DND-41 (cell line): ENCODE results near the gene SDR9C7.
"Not testable (repeated sequence)": the region's sequence is repeated elsewhere in the genome, so short reads cannot be mapped to it uniquely, and the experiment has no call there.

Experiments used
- ATAC-seq: fragments of 200-7000 bp; cut with Tn5 transposase; 3 replicates; pipeline ENCODE4 v1.9.1; 2021; ENCODE audit warnings: low read depth; ENCODE audit not compliant: insufficient read depth
- DNase-seq: peaks from one replicate; pipeline ENCODE4 v3.0.0-alpha.2; 2020
- H2AFZ ChIP-seq: 2 replicates; pipeline ENCODE4 v1.6.0; 2012; ENCODE audit warnings: low read depth, low read length
- H3K27ac ChIP-seq: 2 replicates; pipeline ENCODE4 v1.5.1; 2012; ENCODE audit warnings: low read length, inconsistent platforms
- H3K27me3 ChIP-seq: fragments of 200-600 bp; sonication (generic); 2 replicates; pipeline ENCODE4 v1.6.0; 2012; ENCODE audit warnings: low read length, mild to moderate bottlenecking, inconsistent platforms; ENCODE audit not compliant: insufficient read depth, poor library complexity
- H3K36me3 ChIP-seq: 2 replicates; pipeline ENCODE4 v1.5.1; 2012; ENCODE audit warnings: low read length, inconsistent platforms; ENCODE audit not compliant: insufficient read depth
- H3K4me1 ChIP-seq: 2 replicates; pipeline ENCODE4 v1.5.1; 2012; ENCODE audit warnings: mild to moderate bottlenecking, low read length; ENCODE audit not compliant: insufficient read depth
- H3K4me2 ChIP-seq: 2 replicates; pipeline ENCODE4 v1.6.0; 2012; ENCODE audit warnings: mild to moderate bottlenecking, moderate library complexity, low read length, inconsistent platforms; ENCODE audit not compliant: insufficient read depth
- H3K4me3 ChIP-seq, 2 experiments: fragments of 200-600 bp in 1 of 2; shearing (Covaris generic) in 1 of 2; 2 replicates each; pipeline ENCODE4 v1.5.1; 2012 to 2016; ENCODE audit warnings: inconsistent platforms in 2 of 2, low read length in 2 of 2, mild to moderate bottlenecking in 2 of 2, low read depth in 1 of 2, moderate library complexity in 1 of 2
- H3K79me2 ChIP-seq: 2 replicates; pipeline ENCODE4 v1.6.0; 2012; ENCODE audit warnings: low read length, inconsistent platforms; ENCODE audit not compliant: insufficient read depth
- H3K9ac ChIP-seq: 2 replicates; pipeline ENCODE4 v1.6.0; 2012; ENCODE audit warnings: low read depth, mild to moderate bottlenecking, inconsistent platforms, low read length, moderate library complexity
- H3K9me3 ChIP-seq: 2 replicates; pipeline ENCODE4 v1.5.1; 2012; ENCODE audit warnings: low read length, moderate library complexity, mild to moderate bottlenecking, inconsistent platforms; ENCODE audit not compliant: insufficient read depth, severe bottlenecking
- H4K20me1 ChIP-seq: 2 replicates; pipeline ENCODE4 v1.6.0; 2012; ENCODE audit warnings: low read length; ENCODE audit not compliant: insufficient read depth
- EZH2 ChIP-seq: IDR thresholded peaks from 3 replicates; pipeline ENCODE4 v1.6.1; 2012; ENCODE audit warnings: borderline replicate concordance, low read depth, mild to moderate bottlenecking, moderate library complexity, low read length, inconsistent platforms; ENCODE audit not compliant: severe bottlenecking
- TF ChIP-seq, protein P1 (sequence below): IDR thresholded peaks from 2 replicates; pipeline ENCODE4 v1.5.1; 2012; ENCODE audit warnings: borderline replicate concordance, low read length, moderate library complexity, mild to moderate bottlenecking; ENCODE audit not compliant: poor library complexity, severe bottlenecking; ENCODE audit errors: extremely low read depth

SDR9C7 gene

DNA sequence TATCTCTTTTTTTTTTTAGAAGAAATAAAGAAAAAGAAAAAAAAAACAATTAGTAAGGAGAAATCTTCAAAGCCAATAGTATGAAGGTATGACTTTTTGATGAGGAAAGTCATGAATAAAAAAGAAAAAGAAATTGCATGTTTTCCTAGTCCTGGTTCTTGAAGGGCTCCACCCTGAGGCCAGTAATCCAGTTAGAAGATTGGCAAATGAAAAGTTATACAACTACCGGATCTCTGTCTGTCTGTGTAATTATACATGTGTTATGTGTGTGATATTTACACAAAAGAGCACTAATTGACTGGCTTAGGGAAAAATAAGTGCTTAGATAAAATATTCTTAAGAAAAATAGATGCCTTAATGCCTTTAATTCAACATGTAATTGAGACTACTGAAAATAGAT, 28.4 kb downstream of the SDR9C7 start:
- no peak overlapping the region for H3K4me2 ChIP-seq
- H3K79me2 ChIP-seq = no peaks in the 10 kb centered on the region
- no peak overlapping the region for H3K9ac ChIP-seq
- H3K4me3 ChIP-seq = no peak overlapping the region
- no peaks in the 10 kb centered on the region for H3K27me3 ChIP-seq
- no peak overlapping the region for H3K27ac ChIP-seq
- H3K36me3 ChIP-seq = no peaks in the 10 kb centered on the region
- no peak overlapping the region for H2AFZ ChIP-seq
- H3K9me3 ChIP-seq = peaks cover 36% of the 10 kb centered on the region
- TF ChIP-seq, protein P1, sequence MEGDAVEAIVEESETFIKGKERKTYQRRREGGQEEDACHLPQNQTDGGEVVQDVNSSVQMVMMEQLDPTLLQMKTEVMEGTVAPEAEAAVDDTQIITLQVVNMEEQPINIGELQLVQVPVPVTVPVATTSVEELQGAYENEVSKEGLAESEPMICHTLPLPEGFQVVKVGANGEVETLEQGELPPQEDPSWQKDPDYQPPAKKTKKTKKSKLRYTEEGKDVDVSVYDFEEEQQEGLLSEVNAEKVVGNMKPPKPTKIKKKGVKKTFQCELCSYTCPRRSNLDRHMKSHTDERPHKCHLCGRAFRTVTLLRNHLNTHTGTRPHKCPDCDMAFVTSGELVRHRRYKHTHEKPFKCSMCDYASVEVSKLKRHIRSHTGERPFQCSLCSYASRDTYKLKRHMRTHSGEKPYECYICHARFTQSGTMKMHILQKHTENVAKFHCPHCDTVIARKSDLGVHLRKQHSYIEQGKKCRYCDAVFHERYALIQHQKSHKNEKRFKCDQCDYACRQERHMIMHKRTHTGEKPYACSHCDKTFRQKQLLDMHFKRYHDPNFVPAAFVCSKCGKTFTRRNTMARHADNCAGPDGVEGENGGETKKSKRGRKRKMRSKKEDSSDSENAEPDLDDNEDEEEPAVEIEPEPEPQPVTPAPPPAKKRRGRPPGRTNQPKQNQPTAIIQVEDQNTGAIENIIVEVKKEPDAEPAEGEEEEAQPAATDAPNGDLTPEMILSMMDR = no peak
- no peak for TF ChIP-seq EZH2
- DNase-seq (no peak), ATAC-seq (no peak)
- H4K20me1 ChIP-seq = no peaks in the 10 kb centered on the region
- H3K4me1 ChIP-seq = no peaks in the 10 kb centered on the region

DNA sequence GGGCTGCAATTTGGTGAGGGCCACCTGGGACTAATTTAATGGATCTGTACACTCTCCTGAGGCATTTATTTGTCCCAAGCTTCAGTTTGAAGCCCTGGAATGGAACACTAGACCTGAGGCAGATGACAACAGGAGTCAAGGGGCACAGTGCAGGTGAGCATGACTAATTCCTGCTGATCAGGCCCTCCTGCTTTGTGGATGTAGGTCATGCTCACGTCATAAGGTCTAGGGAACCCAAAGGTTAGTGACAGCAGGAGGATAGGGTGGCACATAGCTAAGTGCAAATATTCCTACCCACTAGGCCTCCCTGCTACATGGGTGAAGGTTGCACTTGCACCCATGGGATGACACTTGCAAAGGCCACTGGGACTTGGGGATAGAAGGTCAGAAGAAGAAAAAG, 30.8 kb downstream of the SDR9C7 start:
- ATAC-seq = no peak
- no peaks in the 10 kb centered on the region for H3K27me3 ChIP-seq
- H3K36me3 ChIP-seq = no peaks in the 10 kb centered on the region
- H3K9ac ChIP-seq = no peak overlapping the region
- H3K4me3 ChIP-seq = no peak overlapping the region
- no peak overlapping the region for H3K4me2 ChIP-seq
- TF ChIP-seq EZH2 = no peak
- TF ChIP-seq, protein P1 = no peak
- no peaks in the 10 kb centered on the region for H4K20me1 ChIP-seq
- no peak for DNase-seq
- no peaks in the 10 kb centered on the region for H3K4me1 ChIP-seq
- H3K9me3 ChIP-seq = peaks cover 32% of the 10 kb centered on the region
- no peak overlapping the region for H3K27ac ChIP-seq
- no peaks in the 10 kb centered on the region for H3K79me2 ChIP-seq
- no peak overlapping the region for H2AFZ ChIP-seq

DNA sequence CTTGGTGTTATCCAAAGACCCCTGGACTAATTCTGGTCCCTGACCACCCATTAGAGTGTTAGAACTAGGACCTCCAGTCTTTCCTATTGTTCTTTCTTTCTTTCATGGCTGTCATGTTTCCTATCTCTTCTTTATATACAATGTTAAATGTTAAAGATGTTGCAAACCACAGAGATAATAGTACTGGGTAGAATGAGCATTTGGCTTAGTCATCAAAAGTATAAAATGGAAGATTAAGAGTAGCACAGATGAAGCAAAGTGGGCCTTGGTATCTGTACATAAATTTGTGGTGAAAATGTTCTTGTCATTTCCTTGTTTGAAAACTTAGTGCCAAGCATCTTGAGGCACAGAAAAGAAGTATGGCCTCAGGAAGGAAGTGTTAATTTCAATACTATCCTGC, 32.9 kb downstream of the SDR9C7 start:
- not testable (repeated sequence) for H2AFZ ChIP-seq, H3K27ac ChIP-seq, H3K79me2 ChIP-seq, H3K4me2 ChIP-seq, ATAC-seq, H3K36me3 ChIP-seq, H3K4me3 ChIP-seq, H3K4me1 ChIP-seq, H4K20me1 ChIP-seq, DNase-seq, H3K9ac ChIP-seq, H3K27me3 ChIP-seq
- peaks cover 29% of the 10 kb centered on the region for H3K9me3 ChIP-seq

DNA sequence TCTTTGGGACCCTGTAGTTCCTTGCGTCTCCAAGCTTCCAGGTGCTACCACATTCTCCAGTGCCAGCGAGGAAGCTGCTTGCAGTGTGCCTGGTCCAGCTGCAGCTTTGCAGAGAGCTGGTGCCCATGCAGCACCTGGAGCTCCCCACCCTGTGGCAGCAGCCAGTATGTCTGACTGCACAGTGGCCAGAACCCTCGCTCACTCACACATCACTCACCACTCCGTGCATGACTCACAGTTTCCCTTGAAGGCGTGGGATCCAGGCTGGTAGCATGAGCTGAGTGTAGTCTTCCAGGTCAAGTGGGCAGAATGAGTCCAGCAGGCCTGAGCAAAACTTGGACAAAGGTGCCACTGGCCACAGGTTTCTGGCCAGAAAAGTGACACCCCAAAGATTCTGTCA, 33.6 kb downstream of the SDR9C7 start:
- Histone ChIP-seq H3K4me3 (no peak overlapping the region), H3K9ac (no peak overlapping the region), H3K4me1 (no peaks in the 10 kb centered on the region), H2AFZ (no peak overlapping the region), H3K79me2 (no peaks in the 10 kb centered on the region), H3K27me3 (no peaks in the 10 kb centered on the region), H3K27ac (no peak overlapping the region), H3K36me3 (no peaks in the 10 kb centered on the region), H4K20me1 (no peaks in the 10 kb centered on the region), H3K4me2 (no peak overlapping the region), H3K9me3 (peaks cover 29% of the 10 kb centered on the region)
- DNase-seq (no peak), ATAC-seq (no peak)
- TF ChIP-seq, protein P1 = no peak
- no peak for TF ChIP-seq EZH2
